C4-2B (cell line): ENCODE results near the gene NT5C.

Experiments used
- H3K27ac ChIP-seq: fragments of 450-650 bp; 2 replicates; pipeline ENCODE4 v1.5.1; 2017
- CTCF ChIP-seq: fragments of 450-650 bp; conservative IDR thresholded peaks from 2 replicates; pipeline ENCODE4 v1.5.1; 2017; ENCODE audit warnings: mild to moderate bottlenecking
- ZFX ChIP-seq: fragments of 450-650 bp; IDR thresholded peaks from 2 replicates; pipeline ENCODE4 v1.6.1; 2017

Gene NT5C

GRCh38 chr17:75152922-75153779 is 21.6 kb upstream of the NT5C start:
- H3K27ac ChIP-seq, result peak overlapping the region; percentile 88
- TF ChIP-seq ZFX (no peak), CTCF (no peak)

- no peak for TF ChIP-seq CTCF
- no peak for TF ChIP-seq ZFX
- peak overlapping the region; percentile 88; the same call in 1 of the 2 replicates for H3K27ac ChIP-seq
Observed at GRCh38 chr17:75152523-75152921, 21.0 kb upstream of the NT5C start.

GRCh38 chr17:75151930-75152329 is 20.4 kb upstream of the NT5C start:
- H3K27ac ChIP-seq, result no peak overlapping the region
- no peak for TF ChIP-seq ZFX
- no peak for TF ChIP-seq CTCF

GRCh38 chr17:75147878-75148546 is 16.5 kb upstream of the NT5C start:
- H3K27ac ChIP-seq, result no peak overlapping the region; the same call in 1 of the 2 replicates
- TF ChIP-seq CTCF (no peak), ZFX (no peak)

GRCh38 chr17:75146592-75146991 is 15.1 kb upstream of the NT5C start:
- TF ChIP-seq CTCF (no peak), ZFX (no peak)
- H3K27ac ChIP-seq, result no peak overlapping the region

GRCh38 chr17:75144816-75145512 is 13.4 kb upstream of the NT5C start:
- no peak for TF ChIP-seq CTCF
- TF ChIP-seq ZFX, result no peak
- no peak overlapping the region for H3K27ac ChIP-seq
